Activated gamma-delta T cell (primary cell): ENCODE data around the gene TBX19.

Source experiments
- DNase-seq: peaks from one replicate; lab custom pipeline; 2025; lab: John Stamatoyannopoulos, UW

Gene TBX19

GRCh38 chr1:168281603-168282325, 1.1 kb downstream of the TBX19 start:
- no peak for DNase-seq

- DNase-seq = no peak
Measured at GRCh38 chr1:168285521-168285790, 4.8 kb downstream of the TBX19 start.

GRCh38 chr1:168285971-168286927, 5.6 kb downstream of the TBX19 start:
- no peak for DNase-seq

DNA sequence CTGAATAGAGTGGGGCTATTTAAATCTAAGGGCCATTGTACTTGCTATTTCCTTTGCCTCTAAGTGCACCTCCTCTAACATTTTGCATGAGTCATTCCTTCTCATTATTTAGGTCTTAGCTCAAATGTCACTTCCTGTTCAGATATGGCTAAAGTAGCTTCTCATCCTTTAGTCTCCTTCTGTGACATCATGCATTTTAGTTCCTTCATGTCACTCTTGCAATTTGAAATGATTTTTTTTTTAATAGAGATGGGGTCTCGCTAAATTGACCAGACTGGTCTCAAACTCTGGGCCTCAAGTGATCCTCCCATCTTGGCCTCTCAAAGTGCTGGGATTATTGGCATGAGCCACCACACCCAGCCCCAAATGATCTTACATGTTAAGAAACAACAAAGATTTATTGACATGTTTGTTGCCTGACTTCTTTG, 6.6 kb downstream of the TBX19 start:
- no peak for DNase-seq

- no peak for DNase-seq
Measured at GRCh38 chr1:168288311-168289052, 7.8 kb downstream of the TBX19 start.

- no peak for DNase-seq
Measured at GRCh38 chr1:168291222-168291837, 10.7 kb downstream of the TBX19 start.

DNA sequence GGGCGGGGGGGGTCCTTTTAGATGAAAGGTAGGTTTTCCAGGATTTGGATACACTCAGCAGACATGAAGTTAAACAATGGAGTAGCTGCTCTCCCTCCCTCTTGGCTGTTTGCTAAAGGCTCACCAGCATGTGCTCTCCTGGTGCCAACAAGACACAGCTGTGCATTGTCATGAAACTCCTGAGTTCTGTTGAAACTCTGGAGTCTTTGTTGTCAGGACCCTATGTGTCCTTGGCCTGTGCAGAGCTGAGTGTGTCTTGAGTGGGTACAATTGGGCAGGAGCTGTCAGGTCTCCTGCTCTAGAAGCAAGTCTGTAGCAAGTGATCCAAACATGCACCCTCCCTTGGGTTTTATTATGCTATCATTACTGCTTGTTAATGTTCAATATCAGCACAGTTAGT, 12.7 kb downstream of the TBX19 start:
- no peak for DNase-seq

- no peak for DNase-seq
Measured at GRCh38 chr1:168295411-168296114, 14.9 kb downstream of the TBX19 start.

DNA sequence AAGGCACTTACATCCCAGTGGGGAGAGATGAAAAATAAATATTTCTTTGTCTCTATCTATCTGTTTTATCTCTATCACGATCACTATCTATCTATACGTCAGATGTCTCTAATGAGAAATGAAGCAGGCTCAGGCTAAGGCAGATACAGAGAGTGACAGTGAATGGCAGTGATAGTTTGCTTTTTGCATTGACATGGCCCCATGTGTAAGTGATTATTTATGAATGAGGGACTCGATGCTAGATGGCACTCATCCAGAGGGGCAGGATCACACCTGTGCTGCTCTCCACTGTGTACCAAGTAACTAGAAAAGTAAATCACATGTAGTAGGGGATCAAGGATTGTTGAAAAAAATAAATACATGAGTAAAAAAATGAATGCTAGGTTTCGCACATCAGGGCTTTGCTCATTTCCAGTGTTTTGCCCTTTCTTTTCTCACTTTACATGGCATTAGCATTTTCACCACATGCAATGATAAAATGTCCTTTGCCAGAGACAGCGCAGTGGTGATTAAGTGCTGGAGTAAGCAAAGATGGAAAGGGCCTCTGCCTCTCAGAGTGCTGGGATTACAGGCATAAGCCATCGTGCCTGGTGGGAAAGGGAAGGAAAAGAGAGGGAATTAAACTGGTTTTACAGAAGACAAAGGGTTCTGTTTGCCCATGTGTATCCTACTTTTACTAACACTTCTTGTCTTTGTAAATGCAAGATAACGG, 16.5 kb downstream of the TBX19 start:
- DNase-seq = no peak

DNA sequence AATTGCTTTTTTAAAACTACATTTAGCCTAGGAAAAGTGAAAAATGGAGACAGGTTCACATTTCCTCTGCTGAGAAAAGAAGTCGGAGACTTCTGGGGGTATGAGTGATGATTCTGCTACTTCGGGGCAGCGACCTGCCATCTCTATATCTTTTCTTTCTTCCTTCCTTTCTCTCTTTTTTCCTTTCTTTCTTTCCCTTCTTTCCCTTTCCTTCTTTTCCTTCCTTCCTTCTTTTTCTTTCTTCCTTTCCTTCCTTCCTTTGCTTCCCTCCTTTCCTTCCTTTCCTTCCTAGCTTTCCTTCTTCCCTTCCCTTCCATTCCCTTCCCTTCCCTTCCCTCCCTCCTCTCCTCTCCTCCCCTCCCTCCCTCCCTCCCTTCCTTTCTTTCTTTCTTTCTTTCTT, 17.8 kb downstream of the TBX19 start:
- DNase-seq = no peak

DNA sequence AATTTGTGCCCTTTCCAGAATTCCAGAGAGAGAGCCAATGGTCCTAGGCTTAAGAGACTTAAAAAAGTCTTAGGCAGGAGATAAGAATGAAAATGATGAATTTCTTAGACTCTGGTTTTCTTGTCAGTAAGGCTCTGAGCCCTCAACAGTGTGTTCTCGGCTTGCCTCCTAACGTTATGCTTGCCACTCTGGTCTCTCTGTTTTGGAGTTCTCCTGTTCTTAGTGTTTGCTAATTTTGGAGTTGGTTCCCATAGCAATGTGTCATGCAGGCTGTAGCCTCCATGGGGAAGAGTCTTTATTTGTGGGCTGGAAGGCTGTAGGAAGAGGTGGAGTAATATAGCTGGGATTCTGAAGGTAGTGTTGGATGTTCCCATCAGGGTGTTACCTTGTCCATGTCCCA, 19.9 kb downstream of the TBX19 start:
- no peak for DNase-seq

DNA sequence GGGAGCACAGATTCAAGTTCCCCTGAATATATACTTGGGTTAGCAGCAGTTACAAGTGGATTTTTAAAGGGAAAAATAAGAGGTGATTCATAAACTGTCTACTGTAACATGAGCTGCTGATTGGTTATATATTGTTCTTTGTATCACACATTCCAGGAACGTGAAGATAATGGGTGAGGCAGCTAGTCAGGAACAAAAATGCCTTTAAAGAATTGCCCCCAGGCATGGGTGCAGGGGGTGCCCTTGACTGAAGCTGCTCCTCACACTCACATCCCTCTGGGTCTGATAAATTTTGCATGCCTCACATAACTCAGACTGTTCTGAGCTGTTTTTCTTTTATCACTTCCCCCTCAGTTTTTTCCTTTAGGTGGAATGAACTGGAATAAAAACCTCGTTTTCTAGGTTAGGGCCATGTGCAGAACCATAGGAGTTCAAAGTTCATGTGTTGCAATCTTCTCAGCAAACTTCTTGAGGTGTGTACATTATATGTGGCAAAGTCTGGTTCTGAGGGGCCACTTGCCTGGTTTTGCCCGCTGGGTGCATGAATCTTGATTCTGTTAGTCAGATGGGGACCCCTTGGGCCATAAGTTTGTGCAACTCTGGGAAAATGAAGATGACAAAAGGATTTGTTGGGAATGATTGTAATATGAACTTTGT, 21.1 kb downstream of the TBX19 start:
- no peak for DNase-seq

GRCh38 chr1:168303716-168304540, 23.3 kb downstream of the TBX19 start:
- no peak for DNase-seq

- no peak for DNase-seq
Measured at GRCh38 chr1:168304865-168305264, 24.2 kb downstream of the TBX19 start.

- DNase-seq = no peak
Measured at GRCh38 chr1:168312718-168313604, 32.3 kb downstream of the TBX19 start.

GRCh38 chr1:168316142-168316541, 35.5 kb downstream of the TBX19 start:
- no peak for DNase-seq

GRCh38 chr1:168317309-168317708, 36.6 kb downstream of the TBX19 start:
- no peak for DNase-seq

DNA sequence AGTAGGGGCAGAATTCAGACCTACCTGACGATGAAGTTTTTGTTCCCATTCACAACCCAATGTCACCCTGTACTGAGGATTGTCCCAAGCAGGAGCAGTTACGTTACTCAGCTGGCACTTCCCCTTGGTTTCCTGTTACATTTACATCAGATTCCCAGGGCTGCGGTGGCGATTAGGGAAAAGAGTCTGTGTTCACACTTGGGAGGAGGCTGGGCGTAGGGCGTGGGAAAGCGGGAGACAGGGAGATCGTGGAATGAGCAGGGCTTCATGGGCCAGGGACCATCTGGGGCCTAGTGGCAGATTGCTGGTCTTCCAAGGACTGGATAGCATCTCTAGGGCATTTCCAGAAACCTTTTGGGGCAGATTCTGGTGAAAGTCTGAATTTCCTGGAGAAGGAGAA, 39.0 kb downstream of the TBX19 start:
- DNase-seq = no peak
